Measurements from ENCODE around the gene REG1A. TPM values are rescaled to one million over a fixed set of nuclear protein-coding genes. Genes with fewer than 3 reads are reported as not detected.

Gene REG1A
- polyA plus RNA-seq, 1 donor (not counting 4 experiments of a cell fraction or from before 2014, with no cell fraction given), result not detected

- FAIRE-seq, result no peak
- Histone ChIP-seq H3K4me3 (ENCODE audit: control insufficient read depth in 2 of 3, extremely low read depth in 1 of 3, insufficient read depth in 2 of 3, low read depth in 1 of 3, low read length in 3 of 3) (no peak overlapping the region), H3K9ac (ENCODE audit: control insufficient read depth, extremely low read depth, insufficient read depth, low read length) (no peak overlapping the region), H2AFZ (ENCODE audit: control insufficient read depth, low read length) (no peak overlapping the region), H3K27me3 (ENCODE audit: control insufficient read depth, extremely low read depth, insufficient read depth, low read length) (no peaks in the 10 kb centered on the region), H3K4me2 (ENCODE audit: control insufficient read depth, extremely low read depth, insufficient read depth, low read depth, low read length) (no peak overlapping the region), H4K20me1 (ENCODE audit: control insufficient read depth, extremely low read depth, insufficient read depth, low read length) (no peaks in the 10 kb centered on the region), H3K4me1 (ENCODE audit: control insufficient read depth, extremely low read depth, insufficient read depth, low read length) (no peaks in the 10 kb centered on the region), H3K9me3 (ENCODE audit: control insufficient read depth, low read depth, low read length) (no peaks in the 10 kb centered on the region), H3K79me2 (ENCODE audit: control insufficient read depth, insufficient read depth, low read length) (no peaks in the 10 kb centered on the region), H3K27ac (ENCODE audit: control insufficient read depth, insufficient read depth, low read length) (no peak overlapping the region), H3K9me1 (ENCODE audit: control insufficient read depth, extremely low read depth, insufficient read depth, low read length) (no peaks in the 10 kb centered on the region), H3K36me3 (ENCODE audit: control insufficient read depth in 2 of 2, extremely low read depth in 1 of 2, insufficient read depth in 2 of 2, low read length in 2 of 2) (no peaks in the 10 kb centered on the region)
- dilution Hi-C loops (cut with MboI; ENCODE audit: extremely low pct_ligation_motif_present, low sequenced_read_pairs), result no loop called here
- TF ChIP-seq CTCF (optimal IDR thresholded peaks at IDR 0.05 in 1 of 3, IDR thresholded peaks at IDR 0.05 in 1 of 3, conservative IDR thresholded peaks at IDR 0.05 in 1 of 3; ENCODE audit: extremely low read depth in 1 of 3, insufficient read depth in 2 of 3, low read length in 3 of 3) (no peak), EZH2 (IDR thresholded peaks at IDR 0.05; ENCODE audit: low read length) (no peak)
- DNase-seq (ENCODE audit: low read depth, low spot score), result no peak
Measured at GRCh38 chr2:79082987-79083386, 37.3 kb upstream of the REG1A start.

- Histone ChIP-seq H4K20me1 (ENCODE audit: control insufficient read depth, extremely low read depth, insufficient read depth, low read length) (no peaks in the 10 kb centered on the region), H3K27ac (ENCODE audit: control insufficient read depth, insufficient read depth, low read length) (no peak overlapping the region), H2AFZ (ENCODE audit: control insufficient read depth, low read length) (no peak overlapping the region), H3K4me1 (ENCODE audit: control insufficient read depth, extremely low read depth, insufficient read depth, low read length) (no peaks in the 10 kb centered on the region), H3K9me3 (ENCODE audit: control insufficient read depth, low read depth, low read length) (no peaks in the 10 kb centered on the region), H3K9ac (ENCODE audit: control insufficient read depth, extremely low read depth, insufficient read depth, low read length) (no peak overlapping the region), H3K79me2 (ENCODE audit: control insufficient read depth, insufficient read depth, low read length) (no peaks in the 10 kb centered on the region), H3K36me3 (ENCODE audit: control insufficient read depth in 2 of 2, extremely low read depth in 1 of 2, insufficient read depth in 2 of 2, low read length in 2 of 2) (no peaks in the 10 kb centered on the region), H3K27me3 (ENCODE audit: control insufficient read depth, extremely low read depth, insufficient read depth, low read length) (no peaks in the 10 kb centered on the region), H3K4me2 (ENCODE audit: control insufficient read depth, extremely low read depth, insufficient read depth, low read depth, low read length) (no peak overlapping the region), H3K4me3 (ENCODE audit: control insufficient read depth in 2 of 3, extremely low read depth in 1 of 3, insufficient read depth in 2 of 3, low read depth in 1 of 3, low read length in 3 of 3) (no peak overlapping the region), H3K9me1 (ENCODE audit: control insufficient read depth, extremely low read depth, insufficient read depth, low read length) (no peaks in the 10 kb centered on the region)
- TF ChIP-seq EZH2 (IDR thresholded peaks at IDR 0.05; ENCODE audit: low read length) (no peak), CTCF (optimal IDR thresholded peaks at IDR 0.05 in 1 of 3, IDR thresholded peaks at IDR 0.05 in 1 of 3, conservative IDR thresholded peaks at IDR 0.05 in 1 of 3; ENCODE audit: extremely low read depth in 1 of 3, insufficient read depth in 2 of 3, low read length in 3 of 3) (no peak)
- dilution Hi-C loops (cut with MboI; ENCODE audit: extremely low pct_ligation_motif_present, low sequenced_read_pairs), result no loop called here
- FAIRE-seq (no peak), DNase-seq (ENCODE audit: low read depth, low spot score) (no peak)
Measured at GRCh38 chr2:79083597-79084251, 36.6 kb upstream of the REG1A start.
